T-helper 22 cell (primary cell): Measurements from ENCODE around the gene P4HA2.

Experiments
- DNase-seq: peaks from one replicate; pipeline ENCODE4 v3.0.0-alpha.2; 2020; ENCODE audit warnings: low read depth

P4HA2 gene

GRCh38 chr5:132223861-132224260 lies 3.8 kb downstream of the P4HA2 start:
- no peak for DNase-seq

- DNase-seq, result no peak
Observed at GRCh38 chr5:132222649-132223038, 5.0 kb downstream of the P4HA2 start.

- DNase-seq, result no peak
Observed at GRCh38 chr5:132221781-132222648, 5.6 kb downstream of the P4HA2 start.

- no peak for DNase-seq
Observed at GRCh38 chr5:132220491-132220890, 7.2 kb downstream of the P4HA2 start.

GRCh38 chr5:132219981-132220380 lies 7.7 kb downstream of the P4HA2 start:
- DNase-seq, result no peak

GRCh38 chr5:132219289-132219970 lies 8.2 kb downstream of the P4HA2 start:
- DNase-seq, result no peak

GRCh38 chr5:132218321-132218720 lies 9.3 kb downstream of the P4HA2 start:
- no peak for DNase-seq

GRCh38 chr5:132215329-132215728 lies 12.3 kb downstream of the P4HA2 start:
- no peak for DNase-seq

- no peak for DNase-seq
Observed at GRCh38 chr5:132214491-132214890, 13.2 kb downstream of the P4HA2 start.

GRCh38 chr5:132213666-132214065 lies 14.0 kb downstream of the P4HA2 start:
- no peak for DNase-seq

- DNase-seq, result no peak
Observed at GRCh38 chr5:132211787-132212186, 15.9 kb downstream of the P4HA2 start.

- no peak for DNase-seq
Observed at GRCh38 chr5:132210944-132211343, 16.7 kb downstream of the P4HA2 start.

GRCh38 chr5:132209901-132210545 lies 17.6 kb downstream of the P4HA2 start:
- DNase-seq, result no peak

- DNase-seq, result no peak
Observed at GRCh38 chr5:132209131-132209530, 18.5 kb downstream of the P4HA2 start.

- DNase-seq, result no peak
Observed at GRCh38 chr5:132207778-132208177, 19.9 kb downstream of the P4HA2 start.

- no peak for DNase-seq
Observed at GRCh38 chr5:132206782-132207181, 20.9 kb downstream of the P4HA2 start.

- DNase-seq, result no peak
Observed at GRCh38 chr5:132205385-132206125, 22.1 kb downstream of the P4HA2 start.

GRCh38 chr5:132204371-132205135 lies 23.1 kb downstream of the P4HA2 start:
- no peak for DNase-seq

- no peak for DNase-seq
Observed at GRCh38 chr5:132203916-132204315, 23.7 kb downstream of the P4HA2 start.

- DNase-seq, result no peak
Observed at GRCh38 chr5:132203464-132203818, 24.2 kb downstream of the P4HA2 start.

- DNase-seq, result no peak
Observed at GRCh38 chr5:132202711-132203463, 24.8 kb downstream of the P4HA2 start.
